Kidney epithelial cell (primary cell): ENCODE data around the gene CTXN3. TPM values are rescaled to one million over a fixed set of nuclear protein-coding genes. Genes with fewer than 3 reads are reported as not detected.

ENCODE experiments used
- DNase-seq: peaks from one replicate; pipeline ENCODE4 v3.0.0-alpha.2; 2010; ENCODE audit warnings: low read depth
- H3K27me3 ChIP-seq: 2 replicates; pipeline ENCODE4 v1.6.0; 2011; ENCODE audit warnings: low read length; ENCODE audit not compliant: control insufficient read depth, insufficient read depth
- H3K36me3 ChIP-seq: 2 replicates; pipeline ENCODE4 v1.5.1; 2011; ENCODE audit warnings: low read length; ENCODE audit not compliant: control insufficient read depth, insufficient read depth
- H3K4me3 ChIP-seq: 2 replicates; pipeline ENCODE4 v1.5.1; 2011; ENCODE audit warnings: low read depth, mild to moderate bottlenecking, control low read depth, low read length
- total RNA-seq: library from RNA; depleted of rRNA; stranded (reverse); fragments of >200 nt; gene quantifications from 2 replicates; pipeline ENCODE4 v1.2.3, GENCODE V29; 2015
- TF ChIP-seq, protein P1 (sequence below): IDR thresholded peaks from 2 replicates; pipeline ENCODE4 v1.5.1; 2011; ENCODE audit warnings: mild to moderate bottlenecking, moderate library complexity, low read length, control low read depth, inconsistent platforms; ENCODE audit not compliant: insufficient read depth, poor library complexity, severe bottlenecking

Gene CTXN3
- total RNA-seq, 1 donor from 2014 or later = not detected

DNA sequence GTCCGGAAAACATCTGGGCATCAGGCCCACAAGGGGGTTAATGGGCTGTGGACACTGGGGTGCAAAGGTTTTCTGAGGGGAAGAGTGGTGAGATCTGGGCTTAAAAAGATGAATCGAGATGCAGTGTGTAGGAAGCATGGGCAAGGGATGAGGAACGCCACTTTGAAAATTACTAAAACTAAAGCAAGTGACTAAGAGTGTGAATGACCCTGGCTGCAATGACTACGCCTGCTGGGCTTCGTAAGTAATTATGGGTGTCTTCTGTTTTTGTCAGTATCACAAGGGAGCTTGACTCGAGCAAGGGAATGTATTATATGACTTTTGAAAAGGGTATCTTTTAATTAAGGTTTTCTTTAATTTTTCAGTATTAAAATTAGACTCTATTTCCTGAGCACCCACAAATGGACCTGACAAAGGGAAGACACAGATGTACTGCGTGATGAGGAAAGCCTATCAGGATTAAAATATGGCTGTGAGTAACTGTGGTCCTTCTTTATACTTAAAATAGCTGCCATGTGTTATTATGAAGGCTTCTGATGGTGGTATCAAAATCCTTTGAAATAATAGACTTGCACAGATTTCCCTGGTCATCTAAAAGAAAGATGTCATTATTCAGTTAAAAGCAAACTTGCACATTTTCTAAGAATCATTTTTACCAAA is 4.2 kb downstream of the CTXN3 start:
- H3K4me3 ChIP-seq = no peak overlapping the region
- no peak for DNase-seq
- H3K36me3 ChIP-seq = no peaks in the 10 kb centered on the region
- TF ChIP-seq, protein P1, sequence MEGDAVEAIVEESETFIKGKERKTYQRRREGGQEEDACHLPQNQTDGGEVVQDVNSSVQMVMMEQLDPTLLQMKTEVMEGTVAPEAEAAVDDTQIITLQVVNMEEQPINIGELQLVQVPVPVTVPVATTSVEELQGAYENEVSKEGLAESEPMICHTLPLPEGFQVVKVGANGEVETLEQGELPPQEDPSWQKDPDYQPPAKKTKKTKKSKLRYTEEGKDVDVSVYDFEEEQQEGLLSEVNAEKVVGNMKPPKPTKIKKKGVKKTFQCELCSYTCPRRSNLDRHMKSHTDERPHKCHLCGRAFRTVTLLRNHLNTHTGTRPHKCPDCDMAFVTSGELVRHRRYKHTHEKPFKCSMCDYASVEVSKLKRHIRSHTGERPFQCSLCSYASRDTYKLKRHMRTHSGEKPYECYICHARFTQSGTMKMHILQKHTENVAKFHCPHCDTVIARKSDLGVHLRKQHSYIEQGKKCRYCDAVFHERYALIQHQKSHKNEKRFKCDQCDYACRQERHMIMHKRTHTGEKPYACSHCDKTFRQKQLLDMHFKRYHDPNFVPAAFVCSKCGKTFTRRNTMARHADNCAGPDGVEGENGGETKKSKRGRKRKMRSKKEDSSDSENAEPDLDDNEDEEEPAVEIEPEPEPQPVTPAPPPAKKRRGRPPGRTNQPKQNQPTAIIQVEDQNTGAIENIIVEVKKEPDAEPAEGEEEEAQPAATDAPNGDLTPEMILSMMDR = no peak
- H3K27me3 ChIP-seq = no peaks in the 10 kb centered on the region

DNA sequence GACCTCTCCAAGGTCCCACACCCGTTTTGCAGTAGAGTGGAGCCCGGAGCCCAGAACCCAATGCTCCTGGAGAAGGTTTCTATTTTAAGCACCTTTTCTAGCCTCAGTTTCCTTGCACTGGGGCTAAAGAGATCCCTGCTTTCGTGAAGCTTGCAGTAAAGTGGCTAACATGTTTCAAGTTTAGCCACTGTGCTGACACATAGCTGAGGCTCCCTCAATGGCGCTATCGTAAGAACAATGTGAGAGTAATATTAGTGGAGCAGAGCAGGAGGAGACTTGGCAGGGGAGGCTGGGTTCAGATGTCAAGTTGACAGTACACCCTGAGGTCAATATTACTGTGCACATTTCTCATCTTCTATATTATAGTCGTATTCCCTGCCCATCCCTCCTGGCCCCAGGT is 7.9 kb downstream of the CTXN3 start:
- Histone ChIP-seq H3K4me3 (no peak overlapping the region), H3K27me3 (no peaks in the 10 kb centered on the region), H3K36me3 (no peaks in the 10 kb centered on the region)
- DNase-seq = no peak
- TF ChIP-seq, protein P1 = no peak

DNA sequence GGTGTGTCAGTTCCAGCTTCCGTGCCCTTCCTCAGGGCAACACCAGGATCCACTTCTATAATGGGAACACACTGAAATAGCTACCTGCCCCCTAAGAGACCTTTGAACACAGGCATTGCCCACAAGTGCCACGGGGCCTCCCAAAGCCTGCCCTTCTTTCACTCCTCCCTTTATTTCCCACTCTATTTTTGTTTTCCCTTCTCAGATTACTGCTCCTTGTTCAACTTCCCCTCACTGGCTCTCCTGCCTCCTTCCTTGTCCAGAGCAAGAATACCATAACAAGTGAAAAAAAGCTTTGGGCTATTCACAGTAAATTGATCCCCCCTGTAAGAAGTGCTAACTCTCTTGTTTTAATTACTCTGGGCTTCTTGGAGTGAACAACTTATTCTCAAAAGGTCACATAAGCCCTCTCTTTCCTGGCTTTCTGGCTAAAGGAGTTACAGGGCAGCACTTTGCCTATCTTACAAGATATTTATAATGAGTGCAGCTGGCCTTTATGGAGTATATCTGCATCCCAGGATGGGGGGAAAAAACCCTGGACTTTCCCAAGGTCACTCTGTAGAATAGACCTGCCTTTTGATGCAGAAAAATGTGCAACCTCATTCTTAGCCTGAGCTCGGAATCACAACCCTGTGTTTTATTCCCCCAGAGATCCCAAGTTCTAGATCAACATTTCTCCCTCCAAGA is 11.3 kb downstream of the CTXN3 start:
- H3K36me3 ChIP-seq = no peaks in the 10 kb centered on the region
- no peak for DNase-seq
- H3K4me3 ChIP-seq = no peak overlapping the region
- TF ChIP-seq, protein P1 = no peak
- H3K27me3 ChIP-seq = no peaks in the 10 kb centered on the region

DNA sequence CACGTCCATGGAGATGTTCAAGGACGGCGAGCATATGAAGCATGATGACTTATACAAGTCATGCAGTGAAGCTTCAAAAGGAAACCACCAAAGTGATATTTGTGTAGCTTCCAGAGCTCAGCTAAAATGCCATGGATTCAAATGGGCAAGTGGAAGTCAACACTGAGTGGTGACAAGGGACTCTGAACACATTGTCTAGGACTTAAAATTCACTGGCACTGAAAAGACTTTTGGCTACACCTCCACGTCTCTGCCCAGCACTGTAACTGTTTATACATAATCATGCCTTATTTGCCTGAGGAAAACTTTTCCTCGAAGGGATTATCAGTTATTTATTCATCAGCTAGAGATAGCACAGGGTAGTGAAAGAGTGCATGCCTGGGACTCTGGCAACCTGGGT is 15.2 kb downstream of the CTXN3 start:
- no peak overlapping the region for H3K4me3 ChIP-seq
- TF ChIP-seq, protein P1 = no peak
- no peaks in the 10 kb centered on the region for H3K27me3 ChIP-seq
- DNase-seq = no peak
- no peaks in the 10 kb centered on the region for H3K36me3 ChIP-seq

DNA sequence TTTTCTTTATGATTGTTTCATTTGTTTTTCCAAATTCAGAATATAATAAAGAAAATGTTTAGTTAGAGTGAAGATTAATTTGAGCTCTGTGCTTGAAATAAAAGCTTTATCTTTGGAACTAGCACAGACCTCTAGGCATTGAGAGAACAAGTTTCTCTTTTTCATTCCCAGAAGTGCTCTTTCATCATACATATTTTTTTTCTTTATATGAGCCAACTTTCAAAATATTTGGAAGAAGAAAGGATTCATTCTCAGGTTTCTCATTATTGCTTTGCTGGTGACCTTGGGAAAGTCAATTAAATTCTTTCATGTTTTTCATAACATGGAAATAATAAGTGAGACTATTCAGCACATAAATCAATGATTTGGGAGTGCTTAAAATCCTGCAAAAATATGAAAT is 16.8 kb downstream of the CTXN3 start:
- no peak for DNase-seq
- TF ChIP-seq, protein P1 = no peak
- Histone ChIP-seq H3K36me3 (no peaks in the 10 kb centered on the region), H3K27me3 (no peaks in the 10 kb centered on the region), H3K4me3 (no peak overlapping the region)

DNA sequence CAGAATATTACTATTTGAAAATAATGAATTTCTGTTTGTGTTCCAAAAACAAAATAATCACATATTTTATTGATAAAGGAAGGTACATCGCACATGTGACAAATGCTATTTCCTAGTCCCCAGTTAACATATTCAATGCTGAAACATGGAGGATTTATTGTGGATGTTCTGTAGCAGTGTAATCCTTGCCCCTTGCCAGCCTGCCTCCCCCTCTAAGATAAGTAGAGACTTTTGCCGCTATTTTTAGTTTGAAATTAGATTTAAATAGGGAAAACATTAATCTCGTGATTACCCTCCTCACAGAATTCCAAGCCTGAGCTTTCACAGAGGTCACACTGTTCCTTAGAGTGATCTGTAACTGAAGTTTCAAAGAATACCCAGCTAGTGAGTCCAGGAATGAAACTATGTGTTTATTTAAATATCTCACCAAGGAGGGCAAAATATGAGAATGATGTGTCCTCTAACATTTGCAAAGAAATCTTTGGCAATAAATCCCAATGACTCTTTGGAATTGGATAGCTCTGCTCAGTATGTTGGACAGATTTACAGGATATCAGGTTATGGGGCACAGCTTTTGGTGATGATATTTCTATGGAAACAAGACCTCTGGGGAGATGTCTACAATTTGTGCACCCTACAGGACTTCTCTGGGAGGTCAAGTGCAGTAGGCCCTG is 17.3 kb downstream of the CTXN3 start:
- no peak for DNase-seq
- Histone ChIP-seq H3K4me3 (no peak overlapping the region), H3K36me3 (no peaks in the 10 kb centered on the region), H3K27me3 (no peaks in the 10 kb centered on the region)
- TF ChIP-seq, protein P1 = no peak
